Endothelial cell of umbilical vein (primary cell): ENCODE measurements around the gene PFKL. TPM values are rescaled to one million over a fixed set of nuclear protein-coding genes. Genes with fewer than 3 reads are reported as not detected.

Experiments used
- BruUV-seq: library from RNA; stranded (reverse); fragments of 400-500 nt; replicated peaks from 2 replicates; lab custom pipeline; 2021; lab: Mats Ljungman, UMichigan
- CTCF ChIA-PET: fragments of 300-600, 350-600 bp; sonication (Branson Sonifier 250); formaldehyde crosslinking; loops from one replicate; lab custom pipeline; 2021; ENCODE audit warnings: antibody characterized with exemption, inconsistent platforms; lab: Charles Lee
- POLR2A ChIA-PET: fragments of 300-600, 350-600 bp; sonication (Branson Sonifier 250); formaldehyde crosslinking; loops from one replicate; lab custom pipeline; 2021; ENCODE audit warnings: antibody characterized with exemption, inconsistent platforms; lab: Charles Lee
- DNase-seq: peaks from one replicate; pipeline ENCODE4 v3.0.0-alpha.2; 2011; ENCODE audit warnings: low read depth, low spot score
- FAIRE-seq: peaks from 2 replicates; lab custom pipeline; 2011; peaks lifted over from hg19 to GRCh38; lab: Jason Lieb, UNC
- H2AFZ ChIP-seq: 2 replicates; pipeline ENCODE4 v1.6.0; 2012; ENCODE audit warnings: low read depth, low read length, control low read depth, inconsistent platforms
- H3K27ac ChIP-seq: 2 replicates; pipeline ENCODE4 v1.5.1; 2011; ENCODE audit warnings: low read depth, mild to moderate bottlenecking, control low read depth, low read length, moderate library complexity; ENCODE audit not compliant: insufficient read depth
- H3K27me3 ChIP-seq, 2 experiments: 2 replicates each; pipeline versions ENCODE4 v1.6.0 to v1.6.1; 2011; ENCODE audit warnings: low read length in 2 of 2, mixed read lengths in 1 of 2; ENCODE audit not compliant: control insufficient read depth in 2 of 2, insufficient read depth in 2 of 2
- H3K36me3 ChIP-seq, 2 experiments: 2 replicates in 1 of 2; 3 replicates in 1 of 2; pipeline ENCODE4 v1.5.1; 2011; ENCODE audit warnings: low read length in 2 of 2, mild to moderate bottlenecking in 1 of 2, moderate library complexity in 1 of 2; ENCODE audit not compliant: control insufficient read depth in 2 of 2, insufficient read depth in 2 of 2; ENCODE audit errors: extremely low read depth in 1 of 2
- H3K4me1 ChIP-seq: 3 replicates; pipeline ENCODE4 v1.5.1; 2011; ENCODE audit warnings: mild to moderate bottlenecking, low read length; ENCODE audit not compliant: control insufficient read depth, insufficient read depth; ENCODE audit errors: extremely low read depth
- H3K4me2 ChIP-seq: 2 replicates; pipeline ENCODE4 v1.6.1; 2011; ENCODE audit warnings: low read length, control low read depth, mixed read lengths; ENCODE audit not compliant: insufficient read depth
- H3K4me3 ChIP-seq, 3 experiments: fragments of 200-600 bp in 1 of 3; sonication (generic), shearing (Covaris generic) in 1 of 3; replicated peaks in 1 of 3; 2 replicates each; pipeline ENCODE4 v1.5.1; 2011 to 2016; ENCODE audit warnings: control low read depth in 3 of 3, low read length in 3 of 3, mild to moderate bottlenecking in 2 of 3, inconsistent platforms in 1 of 3, low read depth in 1 of 3, moderate library complexity in 1 of 3; ENCODE audit not compliant: insufficient read depth in 1 of 3
- H3K79me2 ChIP-seq: 2 replicates; pipeline ENCODE4 v1.6.0; 2012; ENCODE audit warnings: low read length, inconsistent platforms; ENCODE audit not compliant: control insufficient read depth, insufficient read depth
- H3K9ac ChIP-seq: replicated peaks from 2 replicates; pipeline ENCODE3; 2011; ENCODE audit warnings: low read length, control low read depth; ENCODE audit not compliant: insufficient read depth; ENCODE audit errors: extremely low read depth
- H3K9me1 ChIP-seq: replicated peaks from 3 replicates; pipeline ENCODE4 v1.6.0; 2011; ENCODE audit warnings: mild to moderate bottlenecking, low read length; ENCODE audit not compliant: control insufficient read depth, insufficient read depth; ENCODE audit errors: extremely low read depth
- H3K9me3 ChIP-seq: replicated peaks from 2 replicates; pipeline ENCODE4 v1.5.1; 2012; ENCODE audit warnings: low read length, inconsistent platforms; ENCODE audit not compliant: control insufficient read depth, insufficient read depth
- H4K20me1 ChIP-seq: replicated peaks from 2 replicates; pipeline ENCODE3; 2011; ENCODE audit warnings: mild to moderate bottlenecking, low read length; ENCODE audit not compliant: control insufficient read depth, insufficient read depth; ENCODE audit errors: extremely low read depth
- CTCF ChIP-seq, 2 donors: IDR thresholded peaks; 1 replicate in 1 of 2; 2 replicates in 1 of 2; pipeline ENCODE4 v1.5.1; 2011; ENCODE audit warnings: low read length in 2 of 2, mild to moderate bottlenecking in 2 of 2, moderate library complexity in 2 of 2, control low read depth in 1 of 2, inconsistent platforms in 1 of 2, low read depth in 1 of 2; ENCODE audit not compliant: insufficient read depth in 1 of 2; ENCODE audit errors: extremely low read depth in 1 of 2
- EZH2 ChIP-seq: IDR thresholded peaks from 2 replicates; pipeline ENCODE4 v1.6.1; 2012; ENCODE audit warnings: borderline replicate concordance, low read depth, mild to moderate bottlenecking, moderate library complexity, low read length, inconsistent platforms; ENCODE audit not compliant: severe bottlenecking
- FOS ChIP-seq: IDR thresholded peaks from 2 replicates; pipeline ENCODE4 v1.6.1; 2011; ENCODE audit warnings: mild to moderate bottlenecking, low read length, moderate library complexity, borderline replicate concordance; ENCODE audit not compliant: insufficient read depth
- GATA2 ChIP-seq: IDR thresholded peaks from 2 replicates; pipeline ENCODE4 v1.7.0; 2011; ENCODE audit warnings: low read depth, mild to moderate bottlenecking, moderate library complexity, mixed read lengths, low read length; ENCODE audit not compliant: insufficient read length, insufficient read depth
- JUN ChIP-seq: IDR thresholded peaks from 2 replicates; pipeline ENCODE4 v1.6.1; 2011; ENCODE audit warnings: borderline replicate concordance, low read depth; ENCODE audit not compliant: insufficient read length, insufficient read depth
- MAX ChIP-seq: IDR thresholded peaks from 2 replicates; pipeline ENCODE4 v1.6.1; 2011; ENCODE audit not compliant: insufficient read depth, insufficient read length
- MYC ChIP-seq: IDR thresholded peaks from one replicate; pipeline ENCODE4 v1.6.1; 2011; ENCODE audit warnings: mild to moderate bottlenecking, low read depth, low read length
- POLR2A ChIP-seq: IDR thresholded peaks from 2 replicates; pipeline ENCODE4 v1.6.1; 2012; ENCODE audit warnings: low read depth, mild to moderate bottlenecking, control low read depth, low read length
- POLR2AphosphoS5 ChIP-seq: IDR thresholded peaks from 2 replicates; pipeline ENCODE4 v1.6.1; 2012; ENCODE audit warnings: low read depth, mild to moderate bottlenecking, control low read depth, low read length, moderate library complexity; ENCODE audit not compliant: insufficient read depth
- dilution Hi-C: fragments of 300-500 bp; cut with MboI; formaldehyde crosslinking; loops from one replicate; pipeline ENCODE4 v1.15.0; 2019; ENCODE audit warnings: low sequenced_read_pairs; ENCODE audit not compliant: extremely low pct_ligation_motif_present
- intact Hi-C: fragments of 100-400 bp; cut with micrococcal nuclease; formaldehyde crosslinking; loops from one replicate; pipeline ENCODE4 v1.10.0; 2022
- polyA plus RNA-seq, 4 experiments: library from polyadenylated mRNA; depleted of rRNA in 3 of 4; stranded (reverse) in 3 of 4; unstranded in 1 of 4; fragments of >200 nt; gene quantifications; 2 replicates each; pipeline versions ENCODE4 v1.2.1 to v1.2.3, GENCODE V29; 2011 to 2012; ENCODE audit warnings: missing spikeins in 1 of 4
- total RNA-seq: library from RNA; stranded (reverse); gene quantifications from 2 replicates; pipeline ENCODE4 v1.2.3, GENCODE V29; 2021

Gene PFKL
- total and polyA plus RNA-seq, 2 donors (not counting 3 experiments of a cell fraction or from before 2014, with no cell fraction given), result 137 to 154 TPM

DNA sequence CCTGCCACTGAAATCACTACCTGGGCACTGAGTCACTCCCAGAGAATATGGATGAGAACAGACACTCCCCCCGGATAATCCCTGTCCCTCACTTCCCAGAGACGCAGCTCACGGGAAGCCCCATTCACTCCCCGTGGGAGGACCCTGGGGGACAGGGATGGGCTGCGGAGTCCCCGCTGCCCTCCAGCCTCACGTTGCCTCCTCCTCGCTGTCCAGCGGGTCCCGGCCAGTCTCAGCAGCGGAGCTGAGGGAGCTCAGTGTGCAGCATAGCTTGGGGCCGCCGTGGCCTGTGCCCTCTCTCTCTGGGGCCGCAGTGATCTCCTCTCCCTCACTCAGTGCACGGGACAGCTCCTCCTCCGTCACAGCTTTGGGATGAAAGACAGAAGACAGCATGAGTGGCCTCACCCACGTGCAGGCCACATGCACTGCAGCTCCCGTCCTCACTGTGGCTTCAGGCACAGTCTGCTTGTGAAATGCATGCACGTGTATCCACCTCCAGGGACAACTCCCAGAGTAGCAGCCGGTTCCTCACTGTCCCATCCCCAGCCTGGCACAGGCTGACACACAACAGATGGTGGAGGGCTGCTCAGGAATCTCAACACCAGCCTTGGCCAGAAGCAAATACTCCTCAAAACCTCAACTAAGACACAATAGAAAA is 31.9 kb downstream of the PFKL start:
- dilution Hi-C loops, result no loop called here
- POLR2A ChIA-PET, result no interaction called here
- TSS peak; percentile 22 for BruUV-seq

DNA sequence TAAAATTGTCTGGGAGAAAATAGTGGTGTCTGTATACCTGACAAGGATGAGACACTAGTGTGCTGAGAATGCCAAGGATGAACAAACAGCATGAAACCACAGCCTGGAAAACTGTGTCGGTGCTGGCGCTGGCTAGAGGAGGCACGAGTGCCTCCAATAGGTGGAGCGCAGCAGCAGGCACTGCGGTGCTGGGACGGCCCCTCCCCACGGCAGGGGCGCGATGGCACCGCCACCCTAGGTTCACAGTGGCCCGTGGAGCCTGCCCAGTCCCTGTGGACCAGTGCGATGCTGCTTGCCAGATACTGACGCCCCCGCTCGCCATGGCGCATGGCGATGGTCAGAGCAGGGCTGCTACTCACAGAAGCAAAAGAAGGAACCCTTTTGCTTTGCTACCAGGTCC is 32.5 kb downstream of the PFKL start:
- no TSS peak for BruUV-seq
- H3K36me3 ChIP-seq, result no peaks in the 10 kb centered on the region
- ChIA-PET CTCF (no interaction called here), POLR2A (no interaction called here)
- no peak overlapping the region for H3K9ac ChIP-seq
- no peak overlapping the region for H3K4me3 ChIP-seq
- TF ChIP-seq POLR2A, result no peak
- no peak for TF ChIP-seq EZH2
- no peak for TF ChIP-seq CTCF (IDR thresholded peaks at IDR 0.05; ENCODE audit: extremely low read depth in 1 of 2, insufficient read depth in 1 of 2, low read depth in 1 of 2, low read length in 2 of 2)
- no peak for TF ChIP-seq GATA2
- no peak for TF ChIP-seq MAX
- TF ChIP-seq FOS, result no peak
- no peak for TF ChIP-seq JUN
- TF ChIP-seq POLR2AphosphoS5, result no peak
- no peak for TF ChIP-seq MYC
- dilution Hi-C loops (no loop called here), intact Hi-C loops (no loop called here)
- H3K27me3 ChIP-seq, result no peaks in the 10 kb centered on the region
- FAIRE-seq, result no peak
- H3K4me1 ChIP-seq, result no peaks in the 10 kb centered on the region
- no peak overlapping the region for H3K4me2 ChIP-seq
- no peaks in the 10 kb centered on the region for H3K9me1 ChIP-seq
- no peak overlapping the region for H3K27ac ChIP-seq
- H3K9me3 ChIP-seq, result no peaks in the 10 kb centered on the region
- DNase-seq, result no peak
- no peaks in the 10 kb centered on the region for H4K20me1 ChIP-seq
- H2AFZ ChIP-seq, result no peak overlapping the region
- no peaks in the 10 kb centered on the region for H3K79me2 ChIP-seq

More for the DNA sequence above, 31.9 kb downstream of the PFKL start:
- intact Hi-C loops, result no loop called here
- Histone ChIP-seq H3K4me2 (no peak overlapping the region), H2AFZ (no peak overlapping the region), H4K20me1 (no peaks in the 10 kb centered on the region), H3K79me2 (no peaks in the 10 kb centered on the region), H3K9me3 (no peaks in the 10 kb centered on the region), H3K9ac (no peak overlapping the region), H3K27ac (no peak overlapping the region), H3K27me3 (no peaks in the 10 kb centered on the region), H3K9me1 (no peaks in the 10 kb centered on the region), H3K36me3 (peaks cover 0 to 3% of the 10 kb centered on the region in 2 experiments), H3K4me1 (no peaks in the 10 kb centered on the region), H3K4me3 (no peak overlapping the region)
- no peak for DNase-seq
- FAIRE-seq, result no peak
- CTCF ChIA-PET, result interaction anchor here (0.9 to 1.5 kb wide), 2 partner anchors 27 to 34 kb away, joined by 3 to 4 read pairs; no protein-coding TSS in a partner anchor
- TF ChIP-seq POLR2A (no peak), MYC (no peak), POLR2AphosphoS5 (peak; percentile 1)
